SK-N-MC (cell line): ENCODE data around the gene TFPI2.

Experiments
- EZH2 ChIP-seq: fragments of 200-600 bp; sonication (generic); IDR thresholded peaks from one replicate; pipeline ENCODE4 v1.6.1; 2017; ENCODE audit warnings: antibody characterized with exemption
- POLR2AphosphoS5 ChIP-seq: IDR thresholded peaks from 2 replicates; pipeline ENCODE4 v1.6.1; 2012; ENCODE audit warnings: mild to moderate bottlenecking, low read depth, low read length, borderline replicate concordance

DNA sequence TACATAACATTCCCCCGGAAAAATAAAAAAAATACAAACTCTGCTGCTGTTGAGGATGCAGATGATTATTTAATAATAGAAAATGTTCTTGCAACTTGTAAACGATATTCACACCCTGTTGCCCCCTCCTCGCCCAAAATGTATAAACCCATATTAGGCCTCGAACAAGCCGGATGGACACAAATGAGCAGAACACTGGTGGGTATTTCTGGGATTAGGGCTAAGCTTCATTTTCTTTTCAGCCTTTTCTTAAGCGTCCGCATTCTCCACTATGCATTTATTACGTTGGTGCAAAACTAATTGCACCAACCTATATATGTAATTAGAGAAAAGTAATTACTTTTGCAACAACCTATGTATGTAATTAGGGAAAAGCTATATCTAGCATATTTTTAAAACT is 30.6 kb upstream of the TFPI2 start:
- TF ChIP-seq POLR2AphosphoS5 = no peak
- TF ChIP-seq EZH2 = no peak
